HepG2 (cell line): ENCODE data around the gene NCOA7. TPM values are rescaled to one million over a fixed set of nuclear protein-coding genes. Genes with fewer than 3 reads are reported as not detected.
A peak's percentile ranks its signal among the peaks of the same experiment; 100 is the strongest.

Source experiments
- ARHGAP35 ChIP-seq: sonication (generic); formaldehyde crosslinking; IDR thresholded peaks from 2 replicates; pipeline ENCODE4 v1.9.0; 2022; ENCODE audit warnings: mild to moderate bottlenecking, inconsistent platforms, moderate library complexity, missing genetic modification reagents, borderline replicate concordance
- ATAD3A ChIP-seq: sonication (generic); formaldehyde crosslinking; IDR thresholded peaks from 2 replicates; pipeline ENCODE4 v1.4.0; 2020; ENCODE audit warnings: missing genetic modification reagents
- CBX2 ChIP-seq, 2 experiments: fragments of 200-600 bp in 1 of 2; sonication (generic); formaldehyde crosslinking in 1 of 2; IDR thresholded peaks; 2 replicates each; pipeline versions ENCODE4 v1.7.0 to v1.8.1; 2018 to 2022; ENCODE audit warnings: low read depth in 2 of 2, low read length in 1 of 2, mild to moderate bottlenecking in 1 of 2, missing genetic modification reagents in 1 of 2
- EZH2 ChIP-seq: conservative IDR thresholded peaks from 2 replicates; pipeline ENCODE4 v1.6.1; 2012; ENCODE audit warnings: mild to moderate bottlenecking, low read depth, low read length, moderate library complexity
- HIVEP1 ChIP-seq: sonication (generic); formaldehyde crosslinking; IDR thresholded peaks from 2 replicates; pipeline ENCODE4 v1.4.0; 2020; ENCODE audit warnings: mild to moderate bottlenecking, missing genetic modification reagents
- HNF4A ChIP-seq: sonication (generic); formaldehyde crosslinking; IDR thresholded peaks from 2 replicates; pipeline ENCODE4 v1.4.0; 2020; ENCODE audit warnings: missing genetic modification reagents
- JUND ChIP-seq: sonication (generic); formaldehyde crosslinking; IDR thresholded peaks from 2 replicates; pipeline ENCODE4 v1.8.0; 2022; ENCODE audit warnings: mild to moderate bottlenecking, missing genetic modification reagents
- MATR3 ChIP-seq: sonication (generic); formaldehyde crosslinking; IDR thresholded peaks from 2 replicates; pipeline ENCODE4 v1.4.0; 2020; ENCODE audit warnings: missing genetic modification reagents
- MEF2D ChIP-seq: sonication (generic); formaldehyde crosslinking; IDR thresholded peaks from 2 replicates; pipeline ENCODE4 v1.5.1; 2020; ENCODE audit warnings: mild to moderate bottlenecking, missing genetic modification reagents
- NFATC3 ChIP-seq: sonication (generic); formaldehyde crosslinking; IDR thresholded peaks from 2 replicates; pipeline ENCODE4 v1.5.1; 2020; ENCODE audit warnings: mild to moderate bottlenecking, missing genetic modification reagents
- NR2C2 ChIP-seq: sonication (generic); formaldehyde crosslinking; IDR thresholded peaks from 2 replicates; pipeline ENCODE4 v1.4.0; 2020; ENCODE audit warnings: missing genetic modification reagents, mild to moderate bottlenecking, moderate library complexity, borderline replicate concordance
- PLRG1 ChIP-seq: fragments of 450-650 bp; conservative IDR thresholded peaks from 2 replicates; pipeline ENCODE4 v1.6.1; 2016
- SMAD1 ChIP-seq: sonication (generic); formaldehyde crosslinking; IDR thresholded peaks from 2 replicates; pipeline ENCODE4 v1.4.0; 2020; ENCODE audit warnings: missing genetic modification reagents, low read depth, mild to moderate bottlenecking, borderline replicate concordance
- SNAPC2 ChIP-seq: sonication (generic); formaldehyde crosslinking; IDR thresholded peaks from 2 replicates; pipeline ENCODE4 v1.8.1; 2022; ENCODE audit warnings: mild to moderate bottlenecking, missing genetic modification reagents
- TBL1XR1 ChIP-seq: fragments of 150-350 bp; IDR thresholded peaks from 2 replicates; pipeline ENCODE4 v1.6.1; 2014; ENCODE audit warnings: borderline replicate concordance, low read length; ENCODE audit not compliant: partially characterized antibody
- ZNF569 ChIP-seq: sonication (generic); formaldehyde crosslinking; IDR thresholded peaks from 2 replicates; pipeline ENCODE4 v1.5.0; 2020; ENCODE audit warnings: mild to moderate bottlenecking, missing genetic modification reagents, moderate library complexity, borderline replicate concordance
- ZNF607 ChIP-seq: sonication (generic); formaldehyde crosslinking; IDR thresholded peaks from 2 replicates; pipeline ENCODE4 v1.5.1; 2020; ENCODE audit warnings: missing genetic modification reagents, mild to moderate bottlenecking, borderline replicate concordance
- polyA plus RNA-seq, 8 experiments: library from polyadenylated mRNA; depleted of rRNA in 3 of 8; stranded (reverse) in 7 of 8; unstranded in 1 of 8; fragments of >200 nt; fragmentation: Illumina TruSeq in 4 of 8; extraction: Trizol in 4 of 8; gene quantifications; 2 replicates each; pipeline versions ENCODE4 v1.2.1 to v1.2.3, GENCODE V29; 2011 to 2016; ENCODE audit warnings: low read depth in 4 of 8, missing spikeins in 1 of 8, mixed read lengths in 1 of 8; ENCODE audit not compliant: insufficient read depth in 1 of 8
- total RNA-seq, 5 experiments: library from RNA; depleted of rRNA; stranded (reverse); fragments of >200 nt; fragmentation: Illumina TruSeq; extraction: Trizol; gene quantifications; 2 replicates each; pipeline ENCODE4 v1.2.3, GENCODE V29; 2016; ENCODE audit warnings: low read depth in 1 of 5
- TF ChIP-seq, protein P1 (sequence below): sonication (generic); formaldehyde crosslinking; IDR thresholded peaks from 2 replicates; pipeline ENCODE4 v1.4.0; 2020; ENCODE audit warnings: missing genetic modification reagents, borderline replicate concordance
- TF ChIP-seq, protein P2 (sequence below): sonication (generic); formaldehyde crosslinking; IDR thresholded peaks from 2 replicates; pipeline ENCODE4 v1.8.1; 2023; ENCODE audit warnings: mild to moderate bottlenecking, missing genetic modification reagents
- TF ChIP-seq, protein P3 (sequence below): sonication (generic); formaldehyde crosslinking; IDR thresholded peaks from 2 replicates; pipeline ENCODE4 v1.4.0; 2020; ENCODE audit warnings: missing genetic modification reagents
- TF ChIP-seq, protein P4 (sequence below): sonication (generic); formaldehyde crosslinking; IDR thresholded peaks from 2 replicates; pipeline ENCODE4 v1.4.0; 2020; ENCODE audit warnings: mild to moderate bottlenecking, missing genetic modification reagents

NCOA7 gene
- total and polyA plus RNA-seq, 2 of the 13 experiments (the other 11 are each of a cell fraction or from before 2014, with no cell fraction given), result 13.6 to 20.8 TPM

DNA sequence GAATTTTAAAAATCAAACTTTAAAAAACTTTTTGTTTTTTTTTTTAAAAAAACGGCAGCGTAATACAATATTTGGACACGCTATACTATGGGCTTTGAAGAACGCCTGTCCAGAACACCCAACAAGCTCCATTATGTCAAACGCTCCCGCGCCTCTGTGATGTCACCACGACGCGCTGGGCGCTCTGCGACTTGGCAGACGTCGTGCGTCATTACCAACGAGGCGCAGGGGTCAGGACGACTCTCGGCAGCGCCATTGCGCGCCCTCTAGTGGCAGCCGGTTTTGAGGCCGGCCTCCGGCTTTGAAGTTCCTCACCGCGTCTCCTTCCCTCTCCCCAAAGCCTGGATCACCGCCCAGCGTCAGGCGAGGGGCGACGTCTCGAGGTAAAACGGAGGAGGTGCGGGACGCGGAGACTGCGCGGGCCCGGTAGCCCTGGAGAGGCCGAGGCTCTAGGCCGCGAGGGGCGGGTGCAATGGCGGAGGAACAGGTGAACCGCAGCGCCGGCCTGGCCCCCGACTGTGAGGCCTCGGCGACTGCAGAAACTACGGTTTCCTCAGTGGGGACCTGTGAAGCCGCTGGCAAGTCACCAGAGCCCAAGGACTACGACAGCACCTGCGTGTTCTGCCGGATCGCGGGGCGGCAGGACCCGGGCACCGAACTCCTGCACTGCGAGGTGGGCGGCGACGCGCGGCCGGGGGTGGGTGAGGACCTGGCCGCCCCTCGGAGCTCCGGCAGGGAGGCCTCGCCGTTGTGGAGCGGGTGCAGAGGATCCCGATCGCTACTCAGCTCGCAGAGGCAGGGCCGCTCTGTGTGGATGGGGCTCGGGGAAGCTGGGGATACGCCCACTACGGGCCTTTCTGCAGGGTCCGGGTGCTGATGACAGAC lies 166.0 kb downstream of the NCOA7 start, which contains the start of gene HINT3 (continued):
- TF ChIP-seq ZNF607 (CRISPR knock-in tag) (peak; percentile 94), ZNF569 (peak; percentile 97; the same call in 1 of the 2 replicates), HIVEP1 (CRISPR knock-in tag) (peak; percentile 92), EZH2 (no peak), SNAPC2 (CRISPR knock-in tag) (peak; percentile 91; the same call in 1 of the 2 replicates), PLRG1 (no peak), HNF4A (CRISPR knock-in tag) (peak; percentile 83), TBL1XR1 (peak; percentile 55), ARHGAP35 (peak; percentile 76; the same call in 1 of the 2 replicates), NR2C2 (CRISPR knock-in tag) (peak; percentile 96), ATAD3A (no peak), CBX2 (IDR thresholded peaks at IDR 0.05; ENCODE audit: low read depth, low read length) (no peak), CBX2 (CRISPR knock-in tag; IDR thresholded peaks at IDR 0.05; ENCODE audit: low read depth) (0 out of 2 replicates have a peak, but pooled peaks have one; percentile 23), SMAD1 (CRISPR knock-in tag) (peak; percentile 83; the same call in 1 of the 2 replicates), MEF2D (CRISPR knock-in tag) (peak; percentile 94; the same call in 1 of the 2 replicates), MATR3 (no peak), NFATC3 (CRISPR knock-in tag) (peak; percentile 52; the same call in 1 of the 2 replicates), JUND (CRISPR knock-in tag) (peak; percentile 80; the same call in 1 of the 2 replicates)
- TF ChIP-seq, protein P1, sequence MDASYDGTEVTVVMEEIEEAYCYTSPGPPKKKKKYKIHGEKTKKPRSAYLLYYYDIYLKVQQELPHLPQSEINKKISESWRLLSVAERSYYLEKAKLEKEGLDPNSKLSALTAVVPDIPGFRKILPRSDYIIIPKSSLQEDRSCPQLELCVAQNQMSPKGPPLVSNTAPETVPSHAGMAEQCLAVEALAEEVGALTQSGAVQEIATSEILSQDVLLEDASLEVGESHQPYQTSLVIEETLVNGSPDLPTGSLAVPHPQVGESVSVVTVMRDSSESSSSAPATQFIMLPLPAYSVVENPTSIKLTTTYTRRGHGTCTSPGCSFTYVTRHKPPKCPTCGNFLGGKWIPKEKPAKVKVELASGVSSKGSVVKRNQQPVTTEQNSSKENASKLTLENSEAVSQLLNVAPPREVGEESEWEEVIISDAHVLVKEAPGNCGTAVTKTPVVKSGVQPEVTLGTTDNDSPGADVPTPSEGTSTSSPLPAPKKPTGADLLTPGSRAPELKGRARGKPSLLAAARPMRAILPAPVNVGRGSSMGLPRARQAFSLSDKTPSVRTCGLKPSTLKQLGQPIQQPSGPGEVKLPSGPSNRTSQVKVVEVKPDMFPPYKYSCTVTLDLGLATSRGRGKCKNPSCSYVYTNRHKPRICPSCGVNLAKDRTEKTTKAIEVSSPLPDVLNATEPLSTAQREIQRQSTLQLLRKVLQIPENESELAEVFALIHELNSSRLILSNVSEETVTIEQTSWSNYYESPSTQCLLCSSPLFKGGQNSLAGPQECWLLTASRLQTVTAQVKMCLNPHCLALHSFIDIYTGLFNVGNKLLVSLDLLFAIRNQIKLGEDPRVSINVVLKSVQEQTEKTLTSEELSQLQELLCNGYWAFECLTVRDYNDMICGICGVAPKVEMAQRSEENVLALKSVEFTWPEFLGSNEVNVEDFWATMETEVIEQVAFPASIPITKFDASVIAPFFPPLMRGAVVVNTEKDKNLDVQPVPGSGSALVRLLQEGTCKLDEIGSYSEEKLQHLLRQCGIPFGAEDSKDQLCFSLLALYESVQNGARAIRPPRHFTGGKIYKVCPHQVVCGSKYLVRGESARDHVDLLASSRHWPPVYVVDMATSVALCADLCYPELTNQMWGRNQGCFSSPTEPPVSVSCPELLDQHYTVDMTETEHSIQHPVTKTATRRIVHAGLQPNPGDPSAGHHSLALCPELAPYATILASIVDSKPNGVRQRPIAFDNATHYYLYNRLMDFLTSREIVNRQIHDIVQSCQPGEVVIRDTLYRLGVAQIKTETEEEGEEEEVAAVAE (CRISPR knock-in tag), result peak; percentile 60; the same call in 1 of the 2 replicates
- TF ChIP-seq, protein P2, sequence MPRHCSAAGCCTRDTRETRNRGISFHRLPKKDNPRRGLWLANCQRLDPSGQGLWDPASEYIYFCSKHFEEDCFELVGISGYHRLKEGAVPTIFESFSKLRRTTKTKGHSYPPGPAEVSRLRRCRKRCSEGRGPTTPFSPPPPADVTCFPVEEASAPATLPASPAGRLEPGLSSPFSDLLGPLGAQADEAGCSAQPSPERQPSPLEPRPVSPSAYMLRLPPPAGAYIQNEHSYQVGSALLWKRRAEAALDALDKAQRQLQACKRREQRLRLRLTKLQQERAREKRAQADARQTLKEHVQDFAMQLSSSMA, result peak; percentile 97
- TF ChIP-seq, protein P3, sequence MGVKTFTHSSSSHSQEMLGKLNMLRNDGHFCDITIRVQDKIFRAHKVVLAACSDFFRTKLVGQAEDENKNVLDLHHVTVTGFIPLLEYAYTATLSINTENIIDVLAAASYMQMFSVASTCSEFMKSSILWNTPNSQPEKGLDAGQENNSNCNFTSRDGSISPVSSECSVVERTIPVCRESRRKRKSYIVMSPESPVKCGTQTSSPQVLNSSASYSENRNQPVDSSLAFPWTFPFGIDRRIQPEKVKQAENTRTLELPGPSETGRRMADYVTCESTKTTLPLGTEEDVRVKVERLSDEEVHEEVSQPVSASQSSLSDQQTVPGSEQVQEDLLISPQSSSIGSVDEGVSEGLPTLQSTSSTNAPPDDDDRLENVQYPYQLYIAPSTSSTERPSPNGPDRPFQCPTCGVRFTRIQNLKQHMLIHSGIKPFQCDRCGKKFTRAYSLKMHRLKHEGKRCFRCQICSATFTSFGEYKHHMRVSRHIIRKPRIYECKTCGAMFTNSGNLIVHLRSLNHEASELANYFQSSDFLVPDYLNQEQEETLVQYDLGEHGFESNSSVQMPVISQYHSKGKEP (CRISPR knock-in tag), result peak; percentile 91
- TF ChIP-seq, protein P4, sequence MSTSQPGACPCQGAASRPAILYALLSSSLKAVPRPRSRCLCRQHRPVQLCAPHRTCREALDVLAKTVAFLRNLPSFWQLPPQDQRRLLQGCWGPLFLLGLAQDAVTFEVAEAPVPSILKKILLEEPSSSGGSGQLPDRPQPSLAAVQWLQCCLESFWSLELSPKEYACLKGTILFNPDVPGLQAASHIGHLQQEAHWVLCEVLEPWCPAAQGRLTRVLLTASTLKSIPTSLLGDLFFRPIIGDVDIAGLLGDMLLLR, result peak; percentile 77; the same call in 1 of the 2 replicates
